ENCODE results near the gene RAB39A. TPM values are rescaled to one million over a fixed set of nuclear protein-coding genes. Genes with fewer than 3 reads are reported as not detected.

The RAB39A gene
- polyA plus RNA-seq, 1 donor: 0.44 TPM

GRCh38 chr11:107961480-107961879 is 33.2 kb downstream of the RAB39A start:
- no peak for DNase-seq (ENCODE audit: low read depth)

- DNase-seq (ENCODE audit: low read depth): no peak
Measured at GRCh38 chr11:107962181-107962580, 33.9 kb downstream of the RAB39A start.

GRCh38 chr11:107963091-107963490 is 34.8 kb downstream of the RAB39A start:
- no peak for DNase-seq (ENCODE audit: low read depth)

GRCh38 chr11:107969219-107969618 is 41.0 kb downstream of the RAB39A start:
- DNase-seq (ENCODE audit: low read depth): no peak

- no peak for DNase-seq (ENCODE audit: low read depth)
Measured at GRCh38 chr11:107970049-107970448, 41.8 kb downstream of the RAB39A start.

- no peak for DNase-seq (ENCODE audit: low read depth)
Measured at GRCh38 chr11:107973641-107974040, 45.4 kb downstream of the RAB39A start.

- DNase-seq (ENCODE audit: low read depth): no peak
Measured at GRCh38 chr11:107988397-107989158, 60.3 kb downstream of the RAB39A start.

GRCh38 chr11:107991868-107992414 is 63.7 kb downstream of the RAB39A start:
- DNase-seq (ENCODE audit: low read depth): no peak

- DNase-seq (ENCODE audit: low read depth): no peak
Measured at GRCh38 chr11:107996006-107996776, 67.9 kb downstream of the RAB39A start.

- DNase-seq (ENCODE audit: low read depth): no peak
Measured at GRCh38 chr11:107998761-107999160, 70.5 kb downstream of the RAB39A start.

- no peak for DNase-seq (ENCODE audit: low read depth)
Measured at GRCh38 chr11:107999759-108000455, 71.7 kb downstream of the RAB39A start.

GRCh38 chr11:108002476-108002875 is 74.2 kb downstream of the RAB39A start:
- no peak for DNase-seq (ENCODE audit: low read depth)

- DNase-seq (ENCODE audit: low read depth): no peak
Measured at GRCh38 chr11:108003623-108004022, 75.4 kb downstream of the RAB39A start.

GRCh38 chr11:108007819-108008218 is 79.6 kb downstream of the RAB39A start:
- DNase-seq (ENCODE audit: low read depth): no peak

- DNase-seq (ENCODE audit: low read depth): peak; percentile 81
Measured at GRCh38 chr11:108008656-108009496, 80.6 kb downstream of the RAB39A start, which contains the start of gene CUL5. TSS of gene CUL5 (plus strand) at chr11:108008898. CDS start at chr11:108009349, 451 bp downstream.

- DNase-seq (ENCODE audit: low read depth): no peak
Measured at GRCh38 chr11:108009497-108010370, 81.5 kb downstream of the RAB39A start.

- no peak for DNase-seq (ENCODE audit: low read depth)
Measured at GRCh38 chr11:108012139-108012725, 84.0 kb downstream of the RAB39A start.

Measured in forelimb muscle (tissue), 1 donor.